SK-N-DZ (cell line): ENCODE data around the gene ZDHHC20.
"Not testable (repeated sequence)": the region's sequence is repeated elsewhere in the genome, so short reads cannot be mapped to it uniquely, and the experiment has no call there.

Experiments
- DNase-seq: peaks from one replicate; pipeline ENCODE4 v3.0.0-alpha.2; 2015; ENCODE audit warnings: low spot score

The ZDHHC20 gene

DNA sequence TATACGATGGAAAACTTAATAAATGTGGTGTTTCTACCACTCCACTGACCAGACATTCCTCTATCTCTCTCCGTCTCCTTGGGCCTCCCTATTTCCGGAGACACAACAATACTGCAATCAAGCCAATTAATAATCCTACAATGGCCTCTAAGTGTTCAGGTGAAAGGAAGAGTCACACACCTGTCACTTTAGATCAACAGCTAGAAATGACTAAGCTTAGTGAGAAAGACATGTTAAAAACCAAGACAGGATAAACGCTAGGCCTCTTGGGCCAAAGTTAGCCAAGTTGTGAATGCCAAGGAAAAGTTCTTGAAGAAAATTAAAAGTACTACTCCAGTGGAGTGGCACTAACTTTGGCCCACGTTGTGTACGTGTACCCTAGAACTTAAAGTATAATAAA lies 22.5 kb downstream of the ZDHHC20 start:
- DNase-seq: no peak

- DNase-seq: no peak
Measured at GRCh38 chr13:21435687-21436151, 23.4 kb downstream of the ZDHHC20 start.

DNA sequence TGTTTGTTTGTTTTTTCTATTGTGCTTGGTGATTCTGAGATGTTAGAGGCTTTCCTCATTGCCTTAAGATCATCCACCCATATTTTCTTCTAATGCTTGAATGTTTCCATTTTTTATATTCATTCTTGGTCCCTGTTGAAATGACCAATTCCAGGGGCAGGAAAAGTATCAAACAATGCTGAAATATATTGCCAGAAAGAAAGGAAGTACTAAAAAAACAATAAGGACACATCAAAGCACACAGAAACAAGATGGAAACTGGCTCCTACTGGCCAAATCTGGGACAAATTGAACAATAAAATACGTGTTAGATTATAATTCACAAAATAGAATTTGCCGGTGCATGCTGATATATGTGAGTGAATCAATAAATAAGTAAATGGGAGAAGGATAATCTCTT lies 23.9 kb downstream of the ZDHHC20 start:
- no peak for DNase-seq

- no peak for DNase-seq
Measured at GRCh38 chr13:21434588-21434987, 24.5 kb downstream of the ZDHHC20 start.

DNA sequence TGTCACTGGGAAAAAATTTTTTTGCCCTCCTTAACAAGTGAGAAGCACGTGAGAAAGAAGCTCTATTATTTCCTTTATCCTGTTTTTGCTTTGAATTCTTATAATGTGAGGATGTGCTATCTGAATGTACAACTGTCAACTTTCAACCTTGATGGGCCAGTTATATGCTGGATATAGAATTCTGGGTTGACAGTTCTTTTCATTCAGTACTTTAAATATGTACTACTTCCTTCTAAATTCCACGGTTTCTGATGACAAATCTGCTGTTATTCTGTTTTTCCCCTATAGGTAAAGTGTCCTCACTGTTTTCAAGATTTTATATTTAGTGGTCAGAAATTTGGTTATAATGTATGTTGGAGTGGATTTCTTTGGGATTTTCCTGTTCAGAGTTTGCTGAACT lies 29.9 kb downstream of the ZDHHC20 start:
- no peak for DNase-seq

GRCh38 chr13:21427741-21428140 lies 31.4 kb downstream of the ZDHHC20 start:
- no peak for DNase-seq

DNA sequence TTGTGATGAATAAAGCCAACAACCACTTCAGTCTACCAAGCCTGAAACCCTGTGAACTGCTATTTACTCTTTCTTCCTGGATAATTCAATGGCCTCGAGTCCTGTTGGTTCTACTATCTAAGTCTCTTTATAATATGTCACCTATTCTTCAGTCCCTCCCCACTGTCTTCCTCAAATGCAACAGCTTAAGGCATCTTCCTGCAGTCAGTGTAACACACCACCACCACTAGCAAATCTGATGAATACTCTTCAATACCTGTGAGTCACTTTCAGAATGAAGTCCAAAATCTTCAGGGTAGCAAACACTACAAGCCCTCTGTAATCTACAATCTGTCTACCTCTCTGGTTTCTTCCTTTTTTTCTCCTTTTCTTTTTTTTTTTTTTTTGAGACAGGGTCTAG lies 32.9 kb downstream of the ZDHHC20 start:
- DNase-seq: no peak

GRCh38 chr13:21420706-21421105 lies 38.4 kb downstream of the ZDHHC20 start:
- DNase-seq: no peak

GRCh38 chr13:21413013-21413412 lies 46.1 kb downstream of the ZDHHC20 start:
- DNase-seq: no peak

GRCh38 chr13:21410453-21410852 lies 48.6 kb downstream of the ZDHHC20 start:
- not testable (repeated sequence) for DNase-seq

- DNase-seq: no peak
Measured at GRCh38 chr13:21405309-21405708, 53.8 kb downstream of the ZDHHC20 start.

DNA sequence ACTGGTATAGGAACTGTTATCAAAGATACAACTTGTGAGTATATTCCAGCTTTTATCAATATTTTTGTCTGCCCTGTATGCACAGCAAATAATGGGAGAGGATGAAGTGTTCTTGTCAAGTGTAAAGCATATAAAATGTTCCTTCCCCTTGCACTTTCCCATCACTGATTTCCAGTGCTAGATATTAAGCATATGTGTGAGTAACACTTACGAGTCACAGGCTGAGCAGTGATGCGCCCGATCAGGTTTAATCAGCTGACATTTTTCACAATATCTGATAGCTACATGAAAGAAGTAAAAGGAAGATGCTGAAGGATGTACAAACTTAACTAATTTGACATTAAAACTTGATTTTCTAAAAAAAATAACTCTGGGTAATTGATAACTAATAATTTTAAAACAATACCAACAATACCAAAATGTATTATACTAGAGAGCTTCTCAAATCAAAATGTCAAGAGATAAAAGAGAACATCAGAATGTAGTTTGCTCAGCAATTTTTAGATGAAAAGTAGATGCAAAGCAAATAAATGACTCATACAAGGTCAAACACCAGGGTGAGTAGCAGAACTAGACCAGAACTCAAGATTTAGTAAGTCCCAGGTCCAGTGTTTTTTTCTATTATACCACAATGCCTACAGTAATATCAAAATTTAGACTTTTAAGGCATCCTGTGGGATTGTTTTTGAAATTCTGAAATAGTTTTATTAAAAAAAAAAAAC lies 56.4 kb downstream of the ZDHHC20 start:
- DNase-seq: no peak

DNA sequence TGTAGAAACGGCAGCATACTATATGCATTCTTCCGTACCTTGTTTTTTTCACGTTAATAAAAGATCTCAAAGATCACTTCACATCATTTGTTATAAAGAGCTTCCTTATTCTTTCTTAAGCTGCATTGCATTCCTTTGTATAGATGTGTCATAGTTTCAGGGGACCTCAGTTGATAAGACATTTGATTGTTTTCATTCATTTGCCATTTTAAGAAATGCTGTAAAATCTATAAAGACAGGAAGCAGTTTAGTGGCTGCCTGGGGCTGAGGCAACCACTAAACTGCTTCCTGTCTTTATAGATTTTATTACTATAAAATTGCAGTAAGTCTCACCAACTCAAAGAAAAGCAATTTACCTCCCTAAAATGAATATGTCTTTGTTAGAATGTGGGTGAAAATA lies 59.4 kb downstream of the ZDHHC20 start:
- DNase-seq: no peak

- no peak for DNase-seq
Measured at GRCh38 chr13:21395953-21396352, 63.1 kb downstream of the ZDHHC20 start.

DNA sequence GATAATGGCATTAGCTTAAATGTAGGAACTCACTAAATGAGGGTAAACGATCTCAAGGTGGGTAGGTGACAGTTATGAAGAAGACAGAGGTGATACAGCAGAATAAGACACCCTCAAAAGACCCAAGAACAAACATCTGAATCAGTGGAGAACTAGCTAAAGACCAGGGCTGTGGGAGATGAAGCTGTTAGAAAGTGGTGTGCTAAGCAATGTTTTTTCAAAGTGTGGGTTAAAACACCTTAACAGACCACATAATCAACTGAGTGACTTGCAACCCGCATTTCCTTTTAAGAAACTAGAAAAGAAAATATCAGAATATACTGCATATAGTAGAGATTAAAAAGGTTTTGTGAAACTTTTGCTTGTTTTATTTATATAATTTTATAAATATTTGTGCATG lies 70.0 kb downstream of the ZDHHC20 start:
- DNase-seq: no peak

GRCh38 chr13:21385710-21386109 lies 73.4 kb downstream of the ZDHHC20 start:
- DNase-seq: no peak

DNA sequence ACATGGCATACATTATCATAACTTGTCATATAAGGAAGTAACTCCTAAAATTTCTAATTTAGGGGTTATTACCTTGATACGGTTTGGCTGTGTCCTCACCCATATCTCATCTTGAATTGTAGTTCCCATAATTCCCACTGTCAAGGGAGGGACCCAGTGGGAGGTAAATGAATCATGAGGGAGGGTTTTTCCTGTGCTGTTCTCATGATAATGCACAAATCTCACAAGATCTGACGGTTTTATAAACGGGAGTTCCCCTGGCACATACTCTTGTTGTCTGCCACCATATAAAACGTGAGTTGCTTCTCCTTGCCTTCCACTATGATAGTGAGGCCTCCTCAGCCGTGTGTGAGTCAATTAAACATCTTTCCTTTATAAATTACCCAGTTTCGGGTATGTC lies 76.0 kb downstream of the ZDHHC20 start:
- DNase-seq: no peak

DNA sequence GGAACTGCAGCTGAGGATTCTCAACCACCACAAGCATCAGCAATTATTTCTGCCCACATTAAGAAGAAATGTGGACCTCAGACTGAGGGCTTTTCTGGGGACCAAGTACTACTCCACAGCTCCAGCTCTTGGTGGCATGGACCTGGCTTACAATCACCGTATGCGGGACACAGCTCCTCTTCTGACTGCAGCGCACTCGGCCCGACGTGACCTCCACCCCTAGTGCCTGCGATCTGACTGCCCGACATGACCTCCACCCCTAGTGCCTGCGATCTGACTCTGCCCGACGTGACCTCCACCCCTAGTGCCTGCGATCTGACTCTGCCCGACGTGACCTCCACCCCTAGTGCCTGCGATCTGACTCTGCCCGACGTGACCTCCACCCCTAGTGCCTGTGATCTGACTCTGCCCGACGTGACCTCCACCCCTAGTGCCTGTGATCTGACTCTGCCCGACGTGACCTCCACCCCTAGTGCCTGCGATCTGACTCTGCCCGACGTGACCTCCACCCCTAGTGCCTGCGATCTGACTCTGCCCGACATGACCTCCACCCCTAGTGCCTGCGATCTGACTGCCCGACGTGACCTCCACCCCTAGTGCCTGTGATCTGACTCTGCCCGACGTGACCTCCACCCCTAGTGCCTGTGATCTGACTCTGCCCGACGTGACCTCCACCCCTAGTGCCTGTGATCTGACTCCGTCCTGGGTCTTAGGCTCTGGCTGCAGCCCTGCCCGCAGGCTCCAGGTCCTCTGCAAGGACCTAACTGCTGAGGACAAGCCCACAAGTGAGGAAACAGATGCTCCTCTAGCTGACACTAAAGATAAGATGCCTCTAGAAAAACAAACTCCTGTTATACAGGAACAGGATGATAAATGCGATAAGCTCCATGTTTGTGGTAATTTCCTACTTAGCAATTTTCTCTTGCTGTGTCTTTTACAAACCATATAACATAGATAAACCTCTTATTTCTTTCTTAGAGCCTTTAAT lies 81.8 kb downstream of the ZDHHC20 start:
- DNase-seq: not testable (repeated sequence)

DNA sequence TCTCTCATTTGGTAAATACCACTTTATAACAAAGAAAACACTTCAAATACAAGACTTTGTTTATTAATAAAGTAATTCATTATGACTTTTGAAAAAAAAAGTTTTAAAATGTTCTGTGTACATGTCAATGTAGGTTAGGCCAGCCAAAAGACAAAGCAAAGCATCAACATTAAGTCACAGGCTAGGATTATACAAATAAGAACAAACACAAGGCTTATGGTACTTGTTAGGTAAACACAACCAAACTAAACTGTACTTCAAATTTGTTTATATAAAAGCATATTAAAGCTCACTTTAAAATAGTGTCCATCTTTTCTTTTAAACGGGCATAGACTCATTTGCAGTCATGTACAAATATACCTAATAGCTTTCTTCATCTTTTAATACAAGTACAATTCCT lies 86.6 kb downstream of the ZDHHC20 start:
- no peak for DNase-seq

GRCh38 chr13:21371011-21371410 lies 88.1 kb downstream of the ZDHHC20 start:
- no peak for DNase-seq

DNA sequence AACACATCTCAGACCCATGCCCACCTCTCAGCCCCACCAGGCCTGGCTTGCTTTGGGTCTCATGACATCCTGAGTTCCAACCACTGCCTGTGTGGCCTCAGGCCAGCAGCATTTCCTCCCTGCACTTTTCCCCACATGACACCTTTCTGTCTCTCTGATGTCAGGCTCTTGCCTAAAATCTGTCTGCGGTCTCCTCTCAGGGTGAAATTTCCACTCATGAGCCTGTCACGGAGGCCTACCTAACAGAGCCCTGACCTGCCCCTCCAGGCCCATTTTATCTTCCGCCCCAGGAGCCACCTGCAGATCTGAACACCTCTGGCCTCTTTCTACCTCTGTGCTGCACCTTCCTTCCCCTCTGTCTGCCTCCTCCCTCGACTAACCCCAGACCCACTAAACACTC lies 93.5 kb downstream of the ZDHHC20 start:
- no peak for DNase-seq

DNA sequence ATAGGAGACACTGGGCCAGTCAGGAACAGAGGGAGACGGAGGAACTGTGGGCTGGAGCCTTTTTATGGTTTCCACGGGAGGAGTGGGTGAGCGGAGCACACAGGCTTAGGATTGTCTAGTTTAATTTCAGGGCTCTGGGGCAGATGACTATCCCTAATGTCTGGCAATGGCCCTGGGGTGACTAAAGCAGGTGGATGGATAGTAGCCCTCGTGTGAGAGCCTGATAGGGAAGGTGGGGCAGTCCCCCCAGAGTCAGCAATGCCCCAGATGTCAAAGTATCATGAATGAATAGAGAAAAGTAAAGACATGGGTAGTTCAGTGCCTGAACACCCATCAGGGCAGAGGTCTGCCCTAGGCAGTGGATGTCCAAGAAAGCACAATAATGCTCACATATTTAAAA lies 94.2 kb downstream of the ZDHHC20 start:
- no peak for DNase-seq

GRCh38 chr13:21364357-21364756 lies 94.7 kb downstream of the ZDHHC20 start:
- DNase-seq: no peak
